ENCODE data around the gene ZBTB33. TPM values are rescaled to one million over a fixed set of nuclear protein-coding genes. Genes with fewer than 3 reads are reported as not detected.

The ZBTB33 gene
- total and polyA plus RNA-seq, 8 donors = 0.58 to 15.1 (median 3.7) TPM

GRCh38 chrX:120306630-120307029, 56.0 kb downstream of the ZBTB33 start:
- 36 to 72% (median 48%) methylated on average over 2 of the region's 2 CpGs for WGBS, 5 donors
- Histone ChIP-seq H3K9me3 (peaks cover 0 to 10% (median 3%) of the 10 kb centered on the region in 4 donors), H3K27me3 (peaks cover 16 to 57% (median 53%) of the 10 kb centered on the region in 3 donors), H3K27ac (no peak overlapping the region), H3K4me3 (no peak overlapping the region), H3K4me1 (peaks cover 9 to 31% (median 26%) of the 10 kb centered on the region in 4 donors), H3K36me3 (no peaks in the 10 kb centered on the region)
- DNase-seq = no peak
- intact Hi-C loops (cut with DNase I; ENCODE audit: low total_unique reads) = no loop called here
- TF ChIP-seq EP300 (IDR thresholded peaks at IDR 0.05) = no peak
- TF ChIP-seq POLR2AphosphoS5 (IDR thresholded peaks at IDR 0.05) = no peak
- no peak for TF ChIP-seq POLR2A (IDR thresholded peaks at IDR 0.05)
- no peak for TF ChIP-seq CTCF (IDR thresholded peaks at IDR 0.05)

Other genes with a start within 250 kb of the ZBTB33 start
- gene RHOXF2B, start 173.1 kb upstream of the ZBTB33 start, total RNA-seq = not detected
- gene RHOXF2B, start 173.1 kb upstream of the ZBTB33 start, polyA plus RNA-seq = not detected
- not detected for gene RHOXF1, start 134.9 kb upstream of the ZBTB33 start, total RNA-seq
- not detected for gene RHOXF1, start 134.9 kb upstream of the ZBTB33 start, polyA plus RNA-seq
- not detected for gene RHOXF2, start 92.2 kb upstream of the ZBTB33 start, total RNA-seq
- gene RHOXF2, start 92.2 kb upstream of the ZBTB33 start, polyA plus RNA-seq = not detected
- 1 to 10 TPM in 1 of 5 donors, under 1 TPM in 2, not detected in 2; 0.29 to 2.0 (median 0.58) TPM for gene TMEM255A, start 60.6 kb downstream of the ZBTB33 start, total RNA-seq
- gene TMEM255A, start 60.6 kb downstream of the ZBTB33 start, polyA plus RNA-seq = under 1 TPM; 0.25 to 0.76 (median 0.73) TPM
- not detected for gene ATP1B4, start 111.3 kb downstream of the ZBTB33 start, total RNA-seq
- gene ATP1B4, start 111.3 kb downstream of the ZBTB33 start, polyA plus RNA-seq = not detected
- gene LAMP2, start 218.5 kb downstream of the ZBTB33 start, total RNA-seq = 100 to 1,000 TPM in 1 of 5 donors, 10 to 100 TPM in 3, 1 to 10 TPM in 1; 2.6 to 153 (median 35.7) TPM
- 10 to 100 TPM; 21.8 to 41.5 (median 29.6) TPM for gene LAMP2, start 218.5 kb downstream of the ZBTB33 start, polyA plus RNA-seq

All from stomach (tissue), 9 donors.